Bone marrow (tissue), 2 donors: ENCODE results near the gene TXNDC17.
"Not testable (repeated sequence)": the region's sequence is repeated elsewhere in the genome, so short reads cannot be mapped to it uniquely, and the experiment has no call there.

ENCODE experiments used
- DNase-seq, 2 donors: peaks; one replicate each; lab custom pipeline; 2025; lab: John Stamatoyannopoulos, UW

Gene TXNDC17

GRCh38 chr17:6637458-6637840, 3.4 kb upstream of the TXNDC17 start:
- DNase-seq, result no peak

- DNase-seq, result no peak
These were observed 2.6 kb upstream of the TXNDC17 start for GRCh38 chr17:6638046-6638908.

GRCh38 chr17:6639014-6639585, 1.8 kb upstream of the TXNDC17 start:
- DNase-seq, result no peak

- DNase-seq, result peak in 1 of 2 donors; percentile 76
These were observed 999 bp upstream of the TXNDC17 start for GRCh38 chr17:6639586-6640535.

- peak in 1 of 2 donors; percentile 22 for DNase-seq
These were observed 495 bp downstream of the TXNDC17 start for GRCh38 chr17:6641247-6641863.

- no peak for DNase-seq
These were observed 1.7 kb downstream of the TXNDC17 start for GRCh38 chr17:6642592-6642991.

GRCh38 chr17:6643451-6644125, 2.7 kb downstream of the TXNDC17 start:
- DNase-seq, result no peak

- DNase-seq, result peak in 1 of 2 donors; percentile 16
These were observed 7.3 kb downstream of the TXNDC17 start for GRCh38 chr17:6648181-6648580.

- peak; percentile 74 to 86 for DNase-seq
These were observed 10.6 kb downstream of the TXNDC17 start, which contains the start of the genes C17orf100 and MED31 for GRCh38 chr17:6651354-6651918. Gene C17orf100, plus strand, starts transcription at chr17:6651762. Its CDS starts 152 bp downstream, at chr17:6651914. Gene MED31, minus strand, starts transcription at chr17:6651605. Its CDS starts 77 bp downstream, at chr17:6651528.

GRCh38 chr17:6651919-6652452, 11.1 kb downstream of the TXNDC17 start:
- DNase-seq, result no peak

- no peak for DNase-seq
These were observed 14.2 kb downstream of the TXNDC17 start for GRCh38 chr17:6654841-6655731.

- not testable (repeated sequence) for DNase-seq
These were observed 15.0 kb downstream of the TXNDC17 start for GRCh38 chr17:6655732-6656361.

GRCh38 chr17:6656797-6657632, 16.2 kb downstream of the TXNDC17 start:
- not testable (repeated sequence) for DNase-seq

- no peak for DNase-seq
These were observed 16.9 kb downstream of the TXNDC17 start for GRCh38 chr17:6657633-6658287.

GRCh38 chr17:6658411-6658810, 17.6 kb downstream of the TXNDC17 start:
- DNase-seq, result not testable (repeated sequence)

GRCh38 chr17:6660101-6660500, 19.2 kb downstream of the TXNDC17 start:
- no peak for DNase-seq

GRCh38 chr17:6660805-6661463, 20.1 kb downstream of the TXNDC17 start:
- peak in 1 of 2 donors; percentile 80 for DNase-seq
